ENCODE data around the gene XPO4.

GRCh38 chr13:20825477-20825875, 77.1 kb downstream of the XPO4 start:
- no peak for TF ChIP-seq POLR2A (IDR thresholded peaks at IDR 0.05)
- TF ChIP-seq, protein P1, sequence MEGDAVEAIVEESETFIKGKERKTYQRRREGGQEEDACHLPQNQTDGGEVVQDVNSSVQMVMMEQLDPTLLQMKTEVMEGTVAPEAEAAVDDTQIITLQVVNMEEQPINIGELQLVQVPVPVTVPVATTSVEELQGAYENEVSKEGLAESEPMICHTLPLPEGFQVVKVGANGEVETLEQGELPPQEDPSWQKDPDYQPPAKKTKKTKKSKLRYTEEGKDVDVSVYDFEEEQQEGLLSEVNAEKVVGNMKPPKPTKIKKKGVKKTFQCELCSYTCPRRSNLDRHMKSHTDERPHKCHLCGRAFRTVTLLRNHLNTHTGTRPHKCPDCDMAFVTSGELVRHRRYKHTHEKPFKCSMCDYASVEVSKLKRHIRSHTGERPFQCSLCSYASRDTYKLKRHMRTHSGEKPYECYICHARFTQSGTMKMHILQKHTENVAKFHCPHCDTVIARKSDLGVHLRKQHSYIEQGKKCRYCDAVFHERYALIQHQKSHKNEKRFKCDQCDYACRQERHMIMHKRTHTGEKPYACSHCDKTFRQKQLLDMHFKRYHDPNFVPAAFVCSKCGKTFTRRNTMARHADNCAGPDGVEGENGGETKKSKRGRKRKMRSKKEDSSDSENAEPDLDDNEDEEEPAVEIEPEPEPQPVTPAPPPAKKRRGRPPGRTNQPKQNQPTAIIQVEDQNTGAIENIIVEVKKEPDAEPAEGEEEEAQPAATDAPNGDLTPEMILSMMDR (IDR thresholded peaks at IDR 0.05) = no peak
